Measurements from ENCODE around the gene CELSR2. TPM values are rescaled to one million over a fixed set of nuclear protein-coding genes. Genes with fewer than 3 reads are reported as not detected.

Gene CELSR2
- total RNA-seq, 3 donors from 2014 or later, result 1.3 to 19.5 (median 13.8) TPM

DNA sequence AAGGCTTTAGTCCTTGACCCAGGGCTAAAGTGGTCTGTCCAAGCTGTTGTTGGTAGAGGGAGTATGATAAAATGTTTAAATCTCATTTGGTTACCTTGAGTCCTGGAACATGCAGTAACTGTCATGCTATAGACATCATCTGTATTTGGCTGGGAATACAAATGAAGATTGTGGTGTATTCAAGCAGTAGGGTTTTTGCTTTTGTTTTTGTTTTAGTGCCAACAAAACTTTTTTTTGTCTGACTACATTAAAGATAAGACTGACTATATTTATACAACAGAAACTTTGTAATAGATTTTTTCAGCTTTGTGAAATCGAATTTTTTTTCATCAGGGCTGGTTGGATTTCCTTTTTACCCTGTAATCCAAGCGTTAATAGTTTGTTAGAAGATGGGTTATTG lies 43.0 kb upstream of the CELSR2 start:
- H3K4me1 ChIP-seq, result no peaks in the 10 kb centered on the region
- no peaks in the 10 kb centered on the region for H3K36me3 ChIP-seq
- intact Hi-C loops (cut with DNase I; ENCODE audit: low total_unique reads), result no loop called here
- no peaks in the 10 kb centered on the region for H3K27me3 ChIP-seq
- no peak for DNase-seq (ENCODE audit: low spot score in 2 of 2)
- TF ChIP-seq, protein P1, sequence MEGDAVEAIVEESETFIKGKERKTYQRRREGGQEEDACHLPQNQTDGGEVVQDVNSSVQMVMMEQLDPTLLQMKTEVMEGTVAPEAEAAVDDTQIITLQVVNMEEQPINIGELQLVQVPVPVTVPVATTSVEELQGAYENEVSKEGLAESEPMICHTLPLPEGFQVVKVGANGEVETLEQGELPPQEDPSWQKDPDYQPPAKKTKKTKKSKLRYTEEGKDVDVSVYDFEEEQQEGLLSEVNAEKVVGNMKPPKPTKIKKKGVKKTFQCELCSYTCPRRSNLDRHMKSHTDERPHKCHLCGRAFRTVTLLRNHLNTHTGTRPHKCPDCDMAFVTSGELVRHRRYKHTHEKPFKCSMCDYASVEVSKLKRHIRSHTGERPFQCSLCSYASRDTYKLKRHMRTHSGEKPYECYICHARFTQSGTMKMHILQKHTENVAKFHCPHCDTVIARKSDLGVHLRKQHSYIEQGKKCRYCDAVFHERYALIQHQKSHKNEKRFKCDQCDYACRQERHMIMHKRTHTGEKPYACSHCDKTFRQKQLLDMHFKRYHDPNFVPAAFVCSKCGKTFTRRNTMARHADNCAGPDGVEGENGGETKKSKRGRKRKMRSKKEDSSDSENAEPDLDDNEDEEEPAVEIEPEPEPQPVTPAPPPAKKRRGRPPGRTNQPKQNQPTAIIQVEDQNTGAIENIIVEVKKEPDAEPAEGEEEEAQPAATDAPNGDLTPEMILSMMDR (IDR thresholded peaks at IDR 0.05), result no peak
- no peak for TF ChIP-seq POLR2A (IDR thresholded peaks at IDR 0.05)
- no peak for TF ChIP-seq POLR2AphosphoS5 (IDR thresholded peaks at IDR 0.05)
- H3K27ac ChIP-seq, result no peak overlapping the region
- no peaks in the 10 kb centered on the region for H3K9me3 ChIP-seq
- no peak overlapping the region for H3K4me3 ChIP-seq

DNA sequence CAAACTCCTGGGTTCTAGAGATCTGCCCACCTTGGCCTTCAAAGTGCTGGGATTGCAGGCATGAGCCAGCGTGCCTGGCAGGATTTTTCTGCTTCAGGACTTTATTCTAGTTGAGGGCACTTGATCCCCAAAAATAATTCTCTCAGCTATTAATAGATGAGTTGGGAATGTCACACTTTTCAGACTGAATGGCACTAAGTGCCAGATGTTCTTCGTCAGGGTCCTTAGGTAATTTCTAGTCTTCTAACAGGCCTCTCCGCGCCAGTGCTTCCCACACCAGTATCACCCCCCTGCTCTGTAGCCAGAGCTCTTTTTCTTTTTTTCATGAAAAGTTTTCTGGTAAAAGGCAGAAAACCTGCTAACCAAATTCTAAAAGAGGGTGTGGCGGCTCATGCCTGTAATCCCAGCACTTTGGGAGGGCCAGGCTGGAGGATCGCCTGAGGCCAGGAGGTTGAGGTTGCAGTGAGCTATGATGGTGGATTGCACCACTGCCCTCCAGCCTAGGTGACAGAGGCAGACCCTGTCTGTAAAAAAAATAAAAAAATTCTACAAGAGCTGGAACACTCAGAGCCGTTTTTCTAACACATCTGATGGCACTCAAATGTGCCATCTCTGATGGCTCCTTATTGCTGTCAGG lies 41.8 kb upstream of the CELSR2 start:
- intact Hi-C loops (cut with DNase I; ENCODE audit: low total_unique reads), result no loop called here

DNA sequence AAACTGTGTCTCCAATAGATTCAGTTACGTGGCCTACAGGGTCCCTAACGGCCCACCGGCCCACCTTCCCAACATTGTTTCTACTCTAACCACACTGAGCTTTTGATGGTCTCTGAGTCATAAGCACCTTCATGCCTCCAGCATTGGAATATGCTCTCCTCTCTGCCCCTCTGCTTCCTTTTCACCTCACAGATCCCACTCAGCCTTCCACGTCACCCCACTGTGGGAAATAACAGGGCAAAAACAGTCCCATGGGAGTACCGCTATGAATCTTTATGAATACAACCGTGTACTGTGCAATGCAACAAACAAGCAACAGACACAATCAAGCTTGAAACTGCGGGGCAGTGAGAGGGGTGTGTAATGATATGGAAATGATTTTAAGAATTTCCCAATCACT lies 40.9 kb upstream of the CELSR2 start:
- no peak for DNase-seq (ENCODE audit: low spot score in 2 of 2)
- Histone ChIP-seq H3K27me3 (no peaks in the 10 kb centered on the region), H3K9me3 (no peaks in the 10 kb centered on the region), H3K27ac (no peak overlapping the region), H3K4me1 (no peaks in the 10 kb centered on the region), H3K36me3 (no peaks in the 10 kb centered on the region), H3K4me3 (peak overlapping the region in 1 of 3 donors; percentile 54)
- intact Hi-C loops (cut with DNase I; ENCODE audit: low total_unique reads), result no loop called here
- no peak for TF ChIP-seq POLR2A (IDR thresholded peaks at IDR 0.05)
- TF ChIP-seq, protein P1 (IDR thresholded peaks at IDR 0.05), result no peak
- no peak for TF ChIP-seq POLR2AphosphoS5 (IDR thresholded peaks at IDR 0.05)

More for the DNA sequence above, 41.8 kb upstream of the CELSR2 start:
- no peaks in the 10 kb centered on the region for H3K9me3 ChIP-seq
- no peaks in the 10 kb centered on the region for H3K36me3 ChIP-seq
- no peak for DNase-seq (ENCODE audit: low spot score in 2 of 2)
- TF ChIP-seq, protein P1 (IDR thresholded peaks at IDR 0.05), result no peak
- TF ChIP-seq POLR2A (IDR thresholded peaks at IDR 0.05) (no peak), POLR2AphosphoS5 (IDR thresholded peaks at IDR 0.05) (no peak)
- no peak overlapping the region for H3K4me3 ChIP-seq
- H3K27me3 ChIP-seq, result no peaks in the 10 kb centered on the region
- H3K27ac ChIP-seq, result no peak overlapping the region
- no peaks in the 10 kb centered on the region for H3K4me1 ChIP-seq

DNA sequence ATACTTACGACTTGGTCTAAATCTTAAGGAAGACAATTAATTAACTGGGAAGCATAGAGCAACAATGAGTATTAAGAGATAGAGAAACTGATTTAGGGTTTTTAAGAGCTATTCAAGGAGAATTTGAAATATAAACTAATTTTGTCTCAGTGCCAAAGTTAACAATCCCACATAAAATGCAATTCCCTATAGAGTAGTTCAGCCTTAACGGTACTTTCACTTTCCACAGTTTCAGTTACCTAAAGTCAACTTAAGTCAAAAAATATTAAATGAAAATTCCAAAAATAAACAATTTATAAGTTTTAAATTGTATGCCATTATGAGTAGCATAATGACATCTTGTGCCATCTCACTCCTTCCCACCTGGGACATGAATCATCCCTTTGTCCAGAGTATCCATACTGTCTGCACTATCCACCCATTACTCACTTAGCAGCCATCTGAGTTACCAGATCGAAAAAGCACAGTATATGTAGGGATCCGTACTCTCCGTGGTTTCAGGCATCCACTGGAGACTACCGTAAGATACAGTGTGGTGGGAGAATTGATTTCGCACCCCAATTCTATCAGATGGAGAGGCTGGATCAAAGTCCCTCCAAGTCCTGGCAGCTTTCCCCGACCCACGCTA lies 40.4 kb upstream of the CELSR2 start:
- DNase-seq (ENCODE audit: low spot score in 2 of 2), result no peak
- Histone ChIP-seq H3K27ac (peak overlapping the region in 1 of 2 donors; percentile 30), H3K4me3 (peak overlapping the region in 2 of 3 donors; percentile 11 to 54), H3K36me3 (no peaks in the 10 kb centered on the region), H3K27me3 (no peaks in the 10 kb centered on the region), H3K9me3 (no peaks in the 10 kb centered on the region), H3K4me1 (no peaks in the 10 kb centered on the region)
- TF ChIP-seq POLR2AphosphoS5 (IDR thresholded peaks at IDR 0.05), result no peak
- TF ChIP-seq, protein P1 (IDR thresholded peaks at IDR 0.05), result no peak
- TF ChIP-seq POLR2A (IDR thresholded peaks at IDR 0.05), result no peak
- intact Hi-C loops (cut with DNase I; ENCODE audit: low total_unique reads), result no loop called here

DNA sequence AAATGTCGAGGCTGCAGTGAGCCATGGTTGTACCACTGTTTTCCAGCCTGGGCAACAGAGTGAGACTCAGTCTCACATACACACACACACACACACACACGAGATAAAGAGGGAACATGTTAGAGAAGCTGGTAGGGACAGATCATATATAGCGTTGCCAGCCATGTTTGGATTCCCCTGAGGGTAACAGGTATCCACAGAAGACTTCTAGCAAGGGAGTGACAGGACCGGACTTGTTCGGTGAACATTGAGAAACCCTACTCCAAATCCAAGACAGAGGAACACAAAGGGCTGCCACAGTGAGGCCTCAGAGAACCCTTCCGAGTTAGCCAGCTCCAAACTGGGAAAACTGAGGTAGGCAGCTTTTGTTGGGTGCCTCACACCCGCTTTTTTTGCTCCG lies 39.3 kb upstream of the CELSR2 start:
- Histone ChIP-seq H3K4me3 (no peak overlapping the region), H3K4me1 (no peaks in the 10 kb centered on the region), H3K9me3 (no peaks in the 10 kb centered on the region), H3K27ac (peak overlapping the region in 1 of 2 donors; percentile 13), H3K27me3 (no peaks in the 10 kb centered on the region), H3K36me3 (no peaks in the 10 kb centered on the region)
- intact Hi-C loops (cut with DNase I; ENCODE audit: low total_unique reads), result no loop called here
- TF ChIP-seq, protein P1 (IDR thresholded peaks at IDR 0.05), result no peak
- TF ChIP-seq POLR2AphosphoS5 (IDR thresholded peaks at IDR 0.05) (no peak), POLR2A (IDR thresholded peaks at IDR 0.05) (no peak)
- peak in 1 of 2 donors; percentile 34 for DNase-seq (ENCODE audit: low spot score in 2 of 2)

Measured in breast epithelium (tissue), 4 donors.